NCI-H187 treated with DMSO at 0.1 percent for 48 hours (cell line): Measurements from ENCODE around the gene ZFAND6.

Source experiments
- DNase-seq: peaks from one replicate; lab custom pipeline; 2025; lab: John Stamatoyannopoulos, UW

Gene ZFAND6

DNA sequence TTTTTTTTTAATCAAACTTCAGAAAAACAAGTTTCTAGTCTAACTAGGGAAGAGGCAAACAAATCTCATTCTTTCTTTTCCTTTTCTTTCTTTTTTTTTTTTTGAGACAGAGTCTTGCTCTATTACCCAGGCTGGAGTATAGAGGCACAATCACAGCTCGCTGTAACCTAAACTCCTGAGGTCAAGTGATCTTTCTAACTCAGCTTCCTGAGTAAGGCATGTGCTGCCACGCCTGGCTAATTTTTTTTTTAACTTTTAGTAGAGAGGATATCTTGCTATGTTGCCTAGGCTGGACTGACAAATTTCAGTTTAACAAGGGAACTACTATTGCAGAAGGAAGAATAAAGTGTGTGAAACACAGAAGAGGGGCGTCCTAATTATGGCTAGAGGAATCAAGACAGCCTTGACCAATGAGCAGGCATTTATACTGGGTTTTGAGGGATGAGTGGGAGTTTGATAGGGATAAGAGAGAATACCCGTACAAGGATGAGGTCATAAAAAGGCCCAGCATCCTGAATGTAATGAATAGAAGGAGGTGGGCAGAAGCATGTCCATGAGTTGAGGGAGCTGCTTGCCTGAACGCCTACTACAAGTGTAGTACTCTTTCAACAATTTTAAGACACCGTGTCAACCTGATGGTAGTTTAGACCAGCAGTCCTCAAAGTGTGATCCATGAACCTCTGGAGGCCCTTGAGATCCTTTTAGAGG lies 6.7 kb upstream of the ZFAND6 start:
- DNase-seq: no peak

DNA sequence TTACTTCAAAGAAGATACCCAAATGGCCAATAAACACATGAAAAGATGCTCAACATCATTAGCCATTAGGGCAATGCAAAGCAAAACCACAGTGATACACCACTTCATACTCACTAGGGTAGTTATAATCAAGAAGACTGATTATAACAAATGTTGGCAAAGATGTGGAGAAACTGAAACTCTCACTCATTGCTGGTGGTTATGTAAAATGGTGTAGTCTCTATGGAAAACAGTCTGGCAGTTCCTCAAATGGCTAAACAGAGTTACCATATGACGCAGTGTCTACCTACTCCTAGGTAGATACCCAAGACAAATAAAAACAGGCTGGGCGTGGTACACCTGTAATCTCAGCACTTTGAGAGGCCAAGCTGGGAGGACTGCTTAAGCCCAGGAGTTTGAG lies 3.5 kb upstream of the ZFAND6 start:
- no peak for DNase-seq

DNA sequence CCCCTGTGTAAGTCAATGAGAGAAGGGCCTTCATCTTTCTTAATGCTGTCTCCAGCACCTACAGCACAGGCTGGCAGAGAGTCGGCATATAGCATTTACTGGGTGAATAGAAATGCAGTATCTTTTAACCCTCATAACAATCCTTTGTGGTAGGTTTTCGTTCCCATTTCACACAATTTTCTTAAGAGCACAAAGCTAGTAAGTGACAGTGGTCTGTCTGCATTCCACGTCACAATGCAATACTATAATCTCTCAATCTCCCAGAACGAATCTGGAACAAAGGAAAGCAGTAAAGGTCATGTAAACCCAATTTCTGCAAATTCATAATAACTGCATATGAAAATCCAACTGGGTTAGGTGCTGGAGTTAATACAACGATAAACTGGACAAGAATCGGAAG lies 1.4 kb upstream of the ZFAND6 start:
- DNase-seq: no peak

GRCh38 chr15:80059786-80060355 lies 395 bp downstream of the ZFAND6 start:
- no peak for DNase-seq

- DNase-seq: no peak
Measured at GRCh38 chr15:80060356-80061006, 1.0 kb downstream of the ZFAND6 start.

GRCh38 chr15:80061582-80061981 lies 2.1 kb downstream of the ZFAND6 start:
- DNase-seq: no peak

DNA sequence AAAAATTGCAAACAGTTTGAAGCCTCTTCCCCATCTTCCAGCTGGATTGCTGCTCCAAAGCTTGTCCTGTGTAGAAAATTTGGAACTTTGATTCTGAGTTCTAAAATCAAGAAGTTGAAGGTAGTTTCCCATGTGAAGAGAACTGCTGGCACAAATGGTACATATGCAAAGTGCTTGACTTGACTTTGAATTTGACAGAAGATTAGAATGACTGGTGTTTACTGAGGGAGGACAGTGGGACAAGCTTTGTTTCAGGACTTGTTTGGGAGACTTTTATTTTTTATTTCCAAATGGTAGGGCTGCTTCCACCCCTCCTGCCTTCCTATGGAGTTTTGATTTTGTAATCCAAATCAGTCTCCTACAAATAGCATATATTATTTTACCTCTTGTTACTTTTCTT lies 7.4 kb downstream of the ZFAND6 start:
- DNase-seq: no peak

DNA sequence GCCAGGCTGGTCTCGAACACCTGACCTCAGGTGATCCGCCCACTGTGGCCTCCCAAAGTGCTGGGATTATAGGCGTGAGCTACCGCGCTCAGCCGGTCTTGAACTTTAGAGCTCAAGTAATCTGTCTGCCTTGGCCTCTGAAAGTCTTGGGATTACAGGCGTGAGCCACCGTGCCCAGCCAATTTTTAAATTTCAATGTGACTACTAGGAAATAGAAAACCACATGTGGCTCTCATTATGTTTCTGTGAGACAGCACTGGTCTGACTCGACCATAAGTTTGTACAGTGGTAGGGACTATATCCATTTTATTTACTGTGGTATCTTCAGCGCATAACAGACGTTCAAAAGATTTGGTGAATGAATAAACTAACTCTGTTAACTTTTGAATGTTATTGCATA lies 9.1 kb downstream of the ZFAND6 start:
- no peak for DNase-seq

DNA sequence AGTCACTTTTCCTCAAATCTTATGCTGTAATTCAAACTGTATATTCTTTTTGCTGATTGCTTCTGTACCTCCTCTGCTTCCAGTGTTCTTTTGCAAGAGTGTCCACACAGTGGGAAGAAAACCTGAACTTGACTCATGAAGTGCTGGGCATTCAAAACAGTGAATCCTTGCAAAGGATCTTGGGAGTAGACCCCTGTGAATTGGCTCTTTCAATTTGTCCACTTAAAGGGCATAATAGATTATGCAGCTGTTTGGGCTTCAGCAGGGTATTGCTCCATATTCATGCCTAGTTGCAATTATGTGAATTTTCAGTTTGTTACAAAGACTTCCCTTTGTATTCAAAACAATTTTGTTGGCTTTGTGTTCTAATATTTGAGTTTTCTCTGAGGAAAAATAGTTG lies 11.4 kb downstream of the ZFAND6 start:
- DNase-seq: no peak

- no peak for DNase-seq
Measured at GRCh38 chr15:80071652-80072051, 12.2 kb downstream of the ZFAND6 start.

DNA sequence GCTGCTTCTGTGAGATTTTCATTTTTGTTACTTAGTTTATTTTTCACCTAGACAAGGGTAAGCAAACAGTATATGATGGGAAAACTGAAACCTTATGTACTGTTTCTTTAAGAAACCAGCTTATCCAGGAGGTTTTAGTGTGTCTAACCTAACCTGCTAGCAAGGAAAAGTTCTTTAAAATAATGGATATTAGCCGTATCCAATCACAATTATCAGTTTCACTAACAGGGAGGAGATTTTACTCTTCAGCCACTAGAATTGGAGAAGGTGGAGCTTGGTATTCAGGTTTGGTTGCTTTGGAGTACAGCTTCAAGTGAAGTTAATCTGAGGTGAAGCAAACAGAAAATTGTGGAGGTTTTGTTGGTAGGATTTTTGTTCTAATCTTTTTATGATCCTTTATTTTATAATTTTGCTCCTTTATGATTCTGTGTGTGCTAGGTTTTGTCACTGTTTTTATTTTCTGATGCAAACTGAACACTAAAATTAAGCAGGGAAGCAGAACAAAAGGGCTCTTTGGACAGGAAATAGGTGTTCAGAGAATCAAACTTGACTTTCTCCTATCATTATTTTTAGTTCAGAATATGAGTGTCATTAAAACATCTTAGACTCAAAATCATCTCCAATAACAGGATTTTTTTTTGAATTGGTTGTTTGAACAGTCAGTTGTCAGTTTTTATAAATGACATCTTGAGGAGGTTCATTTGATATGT lies 13.0 kb downstream of the ZFAND6 start:
- DNase-seq: peak; percentile 32

DNA sequence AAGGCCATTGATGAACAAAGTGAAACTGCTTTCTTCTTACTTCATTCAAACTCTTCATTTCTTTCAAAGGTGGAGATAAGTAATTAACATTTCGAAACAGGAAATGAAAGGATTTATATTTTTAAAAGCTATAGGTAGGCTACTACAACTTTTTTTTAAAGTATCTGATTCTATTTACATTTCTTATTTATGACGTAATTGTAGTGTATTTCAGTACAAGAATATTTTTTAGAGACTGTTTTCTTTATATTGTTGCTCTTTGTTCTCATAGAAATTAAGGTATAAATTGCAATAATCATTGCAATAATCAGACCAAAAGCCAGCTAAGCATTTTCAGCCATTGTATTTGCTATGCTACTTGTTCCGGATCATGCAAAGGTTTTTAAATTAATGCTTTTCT lies 13.7 kb downstream of the ZFAND6 start:
- DNase-seq: no peak

DNA sequence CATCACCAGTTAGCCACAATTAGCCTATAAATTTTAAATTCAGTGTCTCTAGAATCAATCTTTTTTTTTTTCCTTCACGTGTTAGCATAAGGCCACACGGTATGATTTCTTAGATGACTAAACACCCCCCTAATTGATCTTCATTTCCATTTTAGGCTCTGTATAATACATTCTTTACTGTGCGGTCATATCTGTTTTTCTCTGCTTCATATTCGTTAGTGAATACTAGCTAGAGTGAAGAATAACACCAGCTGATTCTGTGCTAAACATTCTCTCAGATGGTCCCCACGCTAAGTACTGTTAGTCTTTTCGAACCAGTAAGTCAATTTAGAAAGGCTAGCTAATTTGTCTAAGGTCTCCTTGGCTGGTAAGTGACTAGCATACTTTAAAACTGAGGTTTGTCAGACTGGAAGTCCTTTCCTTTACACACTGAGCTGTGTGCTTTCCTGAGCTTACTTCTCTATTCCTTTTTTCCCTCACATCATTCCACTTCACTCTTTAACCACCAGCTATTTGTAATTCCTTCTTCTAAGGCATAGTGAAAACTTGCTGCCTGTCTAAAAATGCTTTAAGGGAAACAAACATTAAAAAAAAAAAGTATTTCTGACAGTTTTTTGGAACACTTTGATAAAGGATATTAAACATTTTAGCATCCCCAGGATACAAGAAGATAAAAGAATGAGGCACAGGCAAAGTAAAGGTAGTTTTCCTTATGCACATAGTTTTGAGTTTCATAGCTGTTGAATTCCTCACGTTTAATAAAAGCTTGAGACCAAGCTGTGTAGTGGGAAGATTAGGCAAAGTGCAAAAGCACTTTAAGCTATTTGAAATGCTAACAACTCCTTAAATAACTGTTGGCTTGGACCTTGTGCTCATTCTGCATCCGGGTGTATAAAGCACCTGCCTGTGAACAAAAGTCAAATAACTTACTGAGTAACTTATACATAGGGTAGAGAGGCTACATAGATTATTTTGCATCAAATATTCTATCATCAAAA lies 17.1 kb downstream of the ZFAND6 start:
- DNase-seq: no peak

GRCh38 chr15:80081390-80081789 lies 21.9 kb downstream of the ZFAND6 start:
- DNase-seq: no peak

DNA sequence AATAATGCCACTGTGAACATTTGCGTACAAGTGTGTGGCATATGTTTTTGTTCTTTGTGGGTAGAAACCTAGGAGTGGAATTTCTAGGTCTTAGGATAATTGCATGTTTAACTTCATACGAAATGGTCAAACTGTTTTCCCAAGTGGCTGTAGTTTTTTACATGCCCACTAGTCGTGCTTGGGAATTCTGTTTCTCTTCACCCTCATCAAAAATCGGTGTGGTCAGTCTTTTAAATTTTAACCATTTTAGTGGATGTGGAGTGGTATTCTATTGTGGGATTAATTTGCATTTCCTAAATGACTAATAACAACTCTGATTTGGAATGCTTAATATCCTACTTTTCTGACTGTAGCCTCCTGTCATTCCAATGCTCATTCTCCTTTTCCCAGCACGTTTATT lies 27.6 kb downstream of the ZFAND6 start:
- DNase-seq: no peak

DNA sequence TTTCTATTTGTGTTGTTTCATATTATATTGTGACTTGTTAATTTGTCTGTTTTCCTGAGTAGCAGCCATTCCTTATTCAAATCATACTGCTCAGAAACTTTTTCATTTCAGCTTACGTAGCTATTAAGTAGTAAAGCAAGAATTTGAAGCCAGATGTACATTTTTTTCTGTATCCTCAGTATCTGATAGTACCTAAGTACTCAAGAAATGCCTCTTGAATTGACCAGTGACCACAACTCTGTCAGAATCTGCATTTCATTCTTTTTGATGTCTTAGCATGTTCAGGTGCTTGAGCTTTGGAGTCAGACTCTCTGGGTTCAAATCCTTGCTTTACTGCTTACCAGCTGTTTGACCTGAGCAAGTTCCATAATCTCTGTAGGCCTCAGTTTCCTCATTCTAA lies 30.6 kb downstream of the ZFAND6 start:
- DNase-seq: no peak

DNA sequence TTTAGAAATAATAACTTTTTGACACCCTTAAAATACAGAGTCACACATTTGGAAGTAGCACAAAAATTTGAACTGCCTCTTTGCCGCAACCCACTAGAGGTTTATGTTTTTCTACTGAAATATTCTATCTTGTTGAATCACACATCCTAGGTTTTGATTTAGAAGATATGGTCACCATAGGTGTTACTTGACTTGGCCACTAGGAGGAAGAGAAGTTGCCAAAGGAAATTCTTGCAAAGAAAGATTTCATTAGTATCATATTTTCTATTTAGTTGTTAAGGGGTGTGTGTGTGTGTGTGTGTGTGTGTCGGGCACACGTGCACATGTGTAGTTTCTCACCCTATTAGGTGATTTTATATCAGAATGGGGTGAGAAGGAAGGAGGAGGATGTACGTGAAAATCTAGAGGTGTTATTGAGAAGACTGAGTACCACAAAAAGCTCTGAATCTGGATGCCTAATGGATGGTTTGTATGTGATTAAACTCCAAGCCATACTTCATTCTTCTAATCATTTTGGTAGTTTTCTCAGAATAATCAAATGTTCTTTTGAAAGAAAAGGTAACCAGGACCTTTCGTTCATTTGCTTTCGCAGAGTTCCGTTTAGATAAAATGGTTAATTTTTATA lies 31.5 kb downstream of the ZFAND6 start:
- no peak for DNase-seq

GRCh38 chr15:80093854-80094418 lies 34.5 kb downstream of the ZFAND6 start:
- no peak for DNase-seq

GRCh38 chr15:80095511-80095910 lies 36.0 kb downstream of the ZFAND6 start:
- no peak for DNase-seq

DNA sequence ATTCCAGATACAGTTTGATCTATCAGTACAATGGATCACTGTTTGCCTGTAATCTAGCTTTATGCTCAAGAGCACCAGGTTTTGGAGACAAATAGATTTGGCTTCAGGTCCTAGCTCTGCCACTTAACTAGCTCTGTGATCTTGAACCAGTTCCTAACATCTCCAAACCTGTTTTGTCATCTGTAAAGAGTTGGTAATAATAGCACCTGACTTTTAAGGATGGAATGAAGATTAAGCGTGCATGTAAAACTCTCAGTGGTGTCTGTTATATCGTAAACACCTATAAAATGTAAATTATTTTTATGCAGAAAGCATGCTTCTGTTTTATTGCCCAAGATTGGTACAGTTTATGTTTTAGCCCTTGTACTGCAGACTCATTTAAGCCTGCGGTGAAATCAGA lies 36.5 kb downstream of the ZFAND6 start:
- no peak for DNase-seq

- DNase-seq: no peak
Measured at GRCh38 chr15:80098341-80098740, 38.9 kb downstream of the ZFAND6 start.
